H1 (cell line): ENCODE data around the gene RAPGEF5. TPM values are rescaled to one million over a fixed set of nuclear protein-coding genes. Genes with fewer than 3 reads are reported as not detected.

Experiments
- CTCF ChIA-PET: fragments of 300-600 bp; sonication (Branson Sonifier 250); formaldehyde crosslinking; loops from one replicate; lab custom pipeline; 2021; ENCODE audit not compliant: partially characterized antibody; lab: Charles Lee
- POLR2A ChIA-PET: fragments of 300-600 bp; sonication (Branson Sonifier 250); formaldehyde crosslinking; loops from one replicate; lab custom pipeline; 2021; ENCODE audit warnings: inconsistent platforms; ENCODE audit not compliant: partially characterized antibody; lab: Charles Lee
- DNase-seq, 2 experiments: peaks; one replicate each; pipeline versions ENCODE4 v3.0.0 to v3.0.0-alpha.2; 2010 to 2022; ENCODE audit warnings: low spot score in 2 of 2, low read depth in 1 of 2, mixed read lengths in 1 of 2
- FAIRE-seq: peaks from 2 replicates; lab custom pipeline; 2011; peaks lifted over from hg19 to GRCh38; lab: Jason Lieb, UNC
- H2AFZ ChIP-seq: 2 replicates; pipeline ENCODE4 v1.8.1; 2012; ENCODE audit warnings: low read length, inconsistent platforms
- H2AK5ac ChIP-seq: 2 replicates; pipeline ENCODE4 v1.6.1; 2013; ENCODE audit warnings: low read depth, low read length
- H2BK120ac ChIP-seq: replicated peaks from 2 replicates; pipeline ENCODE3; 2013; ENCODE audit warnings: low read depth, low read length, inconsistent platforms
- H2BK12ac ChIP-seq: 2 replicates; pipeline ENCODE4 v1.6.1; 2013; ENCODE audit warnings: low read depth, low read length
- H2BK15ac ChIP-seq: 2 replicates; pipeline ENCODE4 v1.6.1; 2013; ENCODE audit warnings: low read length
- H2BK20ac ChIP-seq: 2 replicates; pipeline ENCODE4 v1.6.1; 2013; ENCODE audit warnings: low read length
- H2BK5ac ChIP-seq: 2 replicates; pipeline ENCODE4 v1.6.1; 2013; ENCODE audit warnings: low read depth, low read length
- H3K14ac ChIP-seq: 2 replicates; pipeline ENCODE4 v1.6.1; 2013; ENCODE audit warnings: inconsistent platforms; ENCODE audit not compliant: insufficient read length
- H3K18ac ChIP-seq: 2 replicates; pipeline ENCODE4 v1.6.1; 2013; ENCODE audit warnings: low read length; ENCODE audit errors: extremely low read depth
- H3K23ac ChIP-seq: 2 replicates; pipeline ENCODE4 v1.6.1; 2013; ENCODE audit warnings: inconsistent platforms; ENCODE audit not compliant: insufficient read length
- H3K23me2 ChIP-seq: 2 replicates; pipeline ENCODE4 v1.6.1; 2013; ENCODE audit warnings: low read depth, low read length
- H3K27ac ChIP-seq: 2 replicates; pipeline ENCODE4 v1.6.1; 2011; ENCODE audit warnings: low read depth, low read length, inconsistent platforms
- H3K27me3 ChIP-seq, 4 experiments: replicated peaks in 1 of 4; 1 replicate in 1 of 4; 2 replicates in 3 of 4; pipeline versions ENCODE4 v1.6.1 to v1.8.1; 2011 to 2013; ENCODE audit warnings: low read length in 3 of 4, mild to moderate bottlenecking in 3 of 4, inconsistent platforms in 2 of 4, mixed read lengths in 2 of 4, moderate library complexity in 1 of 4; ENCODE audit not compliant: control insufficient read depth in 3 of 4, insufficient read depth in 3 of 4; ENCODE audit errors: extremely low read depth in 1 of 4
- H3K36me3 ChIP-seq, 4 experiments: 2 replicates each; pipeline versions ENCODE4 v1.6.1 to v1.8.1; 2011 to 2013; ENCODE audit warnings: mild to moderate bottlenecking in 4 of 4, low read length in 3 of 4, moderate library complexity in 2 of 4, control low read depth in 1 of 4, inconsistent platforms in 1 of 4; ENCODE audit not compliant: insufficient read depth in 4 of 4, control insufficient read depth in 2 of 4
- H3K4ac ChIP-seq: replicated peaks from 2 replicates; pipeline ENCODE3; 2013; ENCODE audit warnings: low read length, low read depth, mixed read lengths, inconsistent platforms; ENCODE audit not compliant: insufficient read length
- H3K4me1 ChIP-seq, 4 experiments: replicated peaks in 1 of 4; 1 replicate in 1 of 4; 2 replicates in 3 of 4; pipeline versions ENCODE4 v1.6.1 to v1.8.1; 2011 to 2013; ENCODE audit warnings: low read length in 3 of 4, inconsistent platforms in 2 of 4, mixed read lengths in 1 of 4; ENCODE audit not compliant: insufficient read depth in 4 of 4, control insufficient read depth in 3 of 4
- H3K4me2 ChIP-seq, 2 experiments: 2 replicates each; pipeline versions ENCODE4 v1.6.1 to v1.8.1; 2011 to 2013; ENCODE audit warnings: low read depth in 2 of 2, low read length in 2 of 2, control low read depth in 1 of 2, inconsistent platforms in 1 of 2, mild to moderate bottlenecking in 1 of 2; ENCODE audit not compliant: insufficient read depth in 1 of 2
- H3K4me3 ChIP-seq, 4 experiments: fragments of 200-600, 300-600 bp in 1 of 4; sonication (generic), shearing (Covaris generic), sonication (Bioruptor Twin) in 1 of 4; 2 replicates each; pipeline versions ENCODE4 v1.5.1 to v1.8.1; 2011 to 2016; ENCODE audit warnings: low read length in 4 of 4, low read depth in 3 of 4, control low read depth in 2 of 4, inconsistent platforms in 2 of 4, mild to moderate bottlenecking in 2 of 4, mixed read lengths in 1 of 4, moderate library complexity in 1 of 4; ENCODE audit not compliant: insufficient read depth in 2 of 4; ENCODE audit errors: extremely low read depth in 1 of 4
- H3K56ac ChIP-seq: replicated peaks from 2 replicates; pipeline ENCODE3; 2013; ENCODE audit warnings: low read depth, mild to moderate bottlenecking, mixed read lengths, low read length, inconsistent platforms; ENCODE audit not compliant: insufficient read length
- H3K79me1 ChIP-seq: 2 replicates; pipeline ENCODE4 v1.6.1; 2013; ENCODE audit warnings: low read depth, low read length, control low read depth
- H3K79me2 ChIP-seq, 2 experiments: 2 replicates each; pipeline versions ENCODE4 v1.6.1 to v1.8.1; 2012 to 2013; ENCODE audit warnings: low read length in 2 of 2, mild to moderate bottlenecking in 2 of 2, inconsistent platforms in 1 of 2; ENCODE audit not compliant: insufficient read depth in 2 of 2, control insufficient read depth in 1 of 2
- H3K9ac ChIP-seq, 4 experiments: replicated peaks in 1 of 4; 1 replicate in 1 of 4; 2 replicates in 3 of 4; pipeline versions ENCODE4 v1.6.1 to v1.8.1; 2011 to 2013; ENCODE audit warnings: low read depth in 3 of 4, low read length in 3 of 4, control low read depth in 2 of 4, mild to moderate bottlenecking in 2 of 4, moderate library complexity in 2 of 4, inconsistent platforms in 1 of 4; ENCODE audit errors: extremely low read depth in 1 of 4
- H3K9me3 ChIP-seq, 2 experiments: 2 replicates each; pipeline versions ENCODE4 v1.6.1 to v1.8.1; 2012 to 2013; ENCODE audit warnings: mild to moderate bottlenecking in 2 of 2, moderate library complexity in 2 of 2, control low read depth in 1 of 2, inconsistent platforms in 1 of 2, low read depth in 1 of 2, low read length in 1 of 2, mixed read lengths in 1 of 2; ENCODE audit not compliant: insufficient read depth in 2 of 2
- H4K20me1 ChIP-seq, 2 experiments: replicated peaks in 1 of 2; 2 replicates each; pipeline versions ENCODE3 to v1.8.1; 2011 to 2013; ENCODE audit warnings: inconsistent platforms in 2 of 2, low read length in 2 of 2, mild to moderate bottlenecking in 1 of 2; ENCODE audit not compliant: insufficient read depth in 2 of 2, control insufficient read depth in 1 of 2
- H4K5ac ChIP-seq: 2 replicates; pipeline ENCODE4 v1.6.1; 2013; ENCODE audit warnings: low read length, low read depth, mixed read lengths, inconsistent platforms; ENCODE audit not compliant: insufficient read length
- H4K8ac ChIP-seq: 2 replicates; pipeline ENCODE4 v1.8.0; 2013; ENCODE audit warnings: mild to moderate bottlenecking, moderate library complexity, low read length, inconsistent platforms; ENCODE audit not compliant: insufficient read depth; ENCODE audit errors: extremely low read depth
- H4K91ac ChIP-seq: replicated peaks from 2 replicates; pipeline ENCODE3; 2013; ENCODE audit warnings: low read length, mixed read lengths, inconsistent platforms; ENCODE audit not compliant: insufficient read length
- HDAC2 ChIP-seq, 2 experiments: fragments of 300-600 bp in 1 of 2; sonication (generic) in 1 of 2; IDR thresholded peaks; 2 replicates each; pipeline ENCODE4 v1.6.1; 2011 to 2012; ENCODE audit warnings: low read depth in 2 of 2, low read length in 2 of 2, mild to moderate bottlenecking in 2 of 2, moderate library complexity in 2 of 2, borderline replicate concordance in 1 of 2, inconsistent platforms in 1 of 2
- WGBS, 2 experiments: shearing (Covaris generic) in 1 of 2; methylation state at CpG; one replicate each; pipeline versions ENCODE4 v1.1.6 to v1.1.7; 2013 to 2015; ENCODE audit warnings: low lambda C conversion rate in 2 of 2, mixed read lengths in 2 of 2, inconsistent platforms in 1 of 2, low coverage in 1 of 2, missing lambda C conversion rate in 1 of 2; ENCODE audit not compliant: insufficient replicate concordance in 2 of 2, insufficient coverage in 1 of 2, insufficient read length in 1 of 2; ENCODE audit errors: extremely low coverage in 1 of 2, missing lambda C conversion rate in 1 of 2; 5-methylcytosine and 5-hydroxymethylcytosine counted together
- polyA plus RNA-seq, 7 experiments: library from polyadenylated mRNA; depleted of rRNA in 3 of 7; stranded (reverse) in 5 of 7; unstranded in 2 of 7; fragments of >200 nt in 5 of 7; fragments of 200-250 nt in 2 of 7; gene quantifications; 1 replicate in 5 of 7; 2 replicates in 1 of 7; 4 replicates in 1 of 7; pipeline versions ENCODE4 v1.2.1 to v1.2.3, GENCODE V29; 2011 to 2013; ENCODE audit warnings: missing spikeins in 2 of 7, mixed read lengths in 2 of 7
- total RNA-seq: library from RNA; stranded (reverse); fragmentation: NEBNext Ultra II Directional; extraction: Animal tissue kit (Norgen Biotek cat#: 25700); gene quantifications from 2 replicates; pipeline ENCODE4 v1.2.1, GENCODE V29; 2021

RAPGEF5 gene
- total and polyA plus RNA-seq, 2 of the 8 experiments (the other 6 are each of a cell fraction or from before 2014, with no cell fraction given): 4.4 to 22.9 TPM

- CTCF ChIA-PET: interaction anchor here (0.8 to 2.1 kb wide), 3 partner anchors 23 to 125 kb away, joined by 3 to 7 read pairs (median 3); no protein-coding TSS in a partner anchor
- no peak overlapping the region for H2BK20ac ChIP-seq
- H4K5ac ChIP-seq: no peak overlapping the region
- no peak overlapping the region for H2BK5ac ChIP-seq
- no peak overlapping the region for H3K18ac ChIP-seq
- 92% methylated on average over 2 of the region's 2 CpGs; no CpG with 5 or more reads in 1 of the 2 experiments for WGBS, 2 experiments
- H3K27me3 ChIP-seq: no peaks in the 10 kb centered on the region
- POLR2A ChIA-PET: no interaction called here
- no peak overlapping the region for H2AK5ac ChIP-seq
- H3K36me3 ChIP-seq: no peaks in the 10 kb centered on the region; a peak in 1 of 8 replicates
- no peak overlapping the region for H3K14ac ChIP-seq
- no peak overlapping the region for H2BK120ac ChIP-seq
- no peaks in the 10 kb centered on the region for H3K9me3 ChIP-seq
- no peak overlapping the region for H3K56ac ChIP-seq
- no peak overlapping the region for H3K4me3 ChIP-seq
- H2BK15ac ChIP-seq: no peak overlapping the region
- no peak overlapping the region for H3K4me2 ChIP-seq
- no peaks in the 10 kb centered on the region for H3K23me2 ChIP-seq
- H4K8ac ChIP-seq: no peak overlapping the region
- FAIRE-seq (no peak), DNase-seq (no peak)
- no peak overlapping the region for H3K9ac ChIP-seq
- no peak overlapping the region for H2BK12ac ChIP-seq
- no peaks in the 10 kb centered on the region for H4K20me1 ChIP-seq
- TF ChIP-seq HDAC2 (IDR thresholded peaks at IDR 0.05; ENCODE audit: borderline replicate concordance in 1 of 2, low read depth in 2 of 2, low read length in 2 of 2): no peak
- no peaks in the 10 kb centered on the region for H3K79me2 ChIP-seq
- no peaks in the 10 kb centered on the region for H3K79me1 ChIP-seq
- no peak overlapping the region for H4K91ac ChIP-seq
- no peak overlapping the region for H3K4ac ChIP-seq
- peaks cover 0 to 3% (median 0%) of the 10 kb centered on the region in 4 experiments; a peak in 2 of 7 replicates for H3K4me1 ChIP-seq
- H2AFZ ChIP-seq: no peak overlapping the region
- no peak overlapping the region for H3K23ac ChIP-seq
- no peak overlapping the region for H3K27ac ChIP-seq
Measured at GRCh38 chr7:22230238-22230637, 126.7 kb downstream of the RAPGEF5 start.
